Islet of Langerhans (tissue), 1 donor: ENCODE data around the gene DNM2.
"Not testable (repeated sequence)": the region's sequence is repeated elsewhere in the genome, so short reads cannot be mapped to it uniquely, and the experiment has no call there.

Source experiments
- FAIRE-seq: peaks from one replicate; lab custom pipeline; 2011; peaks lifted over from hg19 to GRCh38; lab: Jason Lieb, UNC

DNM2 gene

GRCh38 chr19:10752913-10753704 lies 35.2 kb downstream of the DNM2 start:
- FAIRE-seq = no peak

GRCh38 chr19:10756371-10756770 lies 38.5 kb downstream of the DNM2 start:
- FAIRE-seq = no peak

GRCh38 chr19:10756791-10757190 lies 38.9 kb downstream of the DNM2 start:
- FAIRE-seq = no peak

GRCh38 chr19:10758050-10758449 lies 40.2 kb downstream of the DNM2 start:
- not testable (repeated sequence) for FAIRE-seq

GRCh38 chr19:10758978-10759377 lies 41.1 kb downstream of the DNM2 start:
- no peak for FAIRE-seq

- no peak for FAIRE-seq
Measured at GRCh38 chr19:10760273-10760944, 42.5 kb downstream of the DNM2 start.

GRCh38 chr19:10761443-10762250 lies 43.8 kb downstream of the DNM2 start:
- no peak for FAIRE-seq

- FAIRE-seq = no peak
Measured at GRCh38 chr19:10762656-10763055, 44.8 kb downstream of the DNM2 start.

- no peak for FAIRE-seq
Measured at GRCh38 chr19:10763411-10763810, 45.5 kb downstream of the DNM2 start.

- no peak for FAIRE-seq
Measured at GRCh38 chr19:10763828-10764339, 46.0 kb downstream of the DNM2 start.

- no peak for FAIRE-seq
Measured at GRCh38 chr19:10764340-10764894, 46.5 kb downstream of the DNM2 start.

GRCh38 chr19:10766049-10766623 lies 48.3 kb downstream of the DNM2 start:
- FAIRE-seq = no peak

GRCh38 chr19:10766671-10767201 lies 48.9 kb downstream of the DNM2 start:
- no peak for FAIRE-seq

- FAIRE-seq = no peak
Measured at GRCh38 chr19:10767726-10768125, 49.8 kb downstream of the DNM2 start.

GRCh38 chr19:10768369-10768768 lies 50.5 kb downstream of the DNM2 start:
- no peak for FAIRE-seq

GRCh38 chr19:10768936-10769335 lies 51.1 kb downstream of the DNM2 start:
- FAIRE-seq = no peak

- no peak for FAIRE-seq
Measured at GRCh38 chr19:10769533-10770491, 51.9 kb downstream of the DNM2 start.

GRCh38 chr19:10773969-10774368 lies 56.1 kb downstream of the DNM2 start:
- FAIRE-seq = no peak

GRCh38 chr19:10774893-10775292 lies 57.0 kb downstream of the DNM2 start:
- FAIRE-seq = no peak

- FAIRE-seq = no peak
Measured at GRCh38 chr19:10776900-10777650, 59.2 kb downstream of the DNM2 start.
